Spleen (tissue), 11 donors: ENCODE data around the gene CASR. TPM values are rescaled to one million over a fixed set of nuclear protein-coding genes. Genes with fewer than 3 reads are reported as not detected.

Source experiments
- DNase-seq: peaks from one replicate; pipeline ENCODE4 v3.0.0-alpha.2; 2020
- H3K27ac ChIP-seq, 8 donors: fragments of 200-600 bp; sonication (generic) in 7 of 8; 1 replicate in 4 of 8; 2 replicates in 4 of 8; pipeline versions ENCODE4 v1.5.0 to v1.8.0; 2016 to 2021; ENCODE audit warnings: inconsistent platforms in 4 of 8, mild to moderate bottlenecking in 4 of 8, moderate library complexity in 1 of 8
- H3K27me3 ChIP-seq, 7 donors: fragments of 200-600 bp; sonication (generic) in 6 of 7; replicated peaks in 1 of 7; 1 replicate in 4 of 7; 2 replicates in 3 of 7; pipeline versions ENCODE4 v1.5.0 to v1.8.0; 2016 to 2021; ENCODE audit warnings: inconsistent platforms in 3 of 7, mild to moderate bottlenecking in 1 of 7
- H3K36me3 ChIP-seq, 6 donors: fragments of 200-600 bp; sonication (generic) in 5 of 6; 1 replicate in 4 of 6; 2 replicates in 2 of 6; pipeline versions ENCODE4 v1.5.0 to v1.8.0; 2016 to 2021; ENCODE audit warnings: inconsistent platforms in 2 of 6
- H3K4me1 ChIP-seq, 6 donors: fragments of 200-600 bp; sonication (generic) in 5 of 6; 1 replicate in 3 of 6; 2 replicates in 3 of 6; pipeline versions ENCODE4 v1.5.0 to v1.8.0; 2016 to 2021; ENCODE audit warnings: inconsistent platforms in 3 of 6
- H3K4me3 ChIP-seq, 8 donors: fragments of 200-600 bp; sonication (generic) in 7 of 8; 1 replicate in 4 of 8; 2 replicates in 4 of 8; pipeline versions ENCODE4 v1.5.0 to v1.8.0; 2016 to 2021; ENCODE audit warnings: inconsistent platforms in 4 of 8, mild to moderate bottlenecking in 4 of 8, moderate library complexity in 2 of 8
- H3K9me3 ChIP-seq, 8 donors: fragments of 200-600 bp; sonication (generic) in 7 of 8; 1 replicate in 4 of 8; 2 replicates in 4 of 8; pipeline versions ENCODE4 v1.5.0 to v1.8.0; 2016 to 2021; ENCODE audit warnings: inconsistent platforms in 4 of 8
- CTCF ChIP-seq, 11 experiments: fragments of 200-600 bp in 7 of 11; fragments of 450-650 bp in 4 of 11; sonication (generic) in 4 of 11; IDR thresholded peaks in 8 of 11; conservative IDR thresholded peaks in 3 of 11; 1 replicate in 7 of 11; 2 replicates in 4 of 11; pipeline versions ENCODE4 v1.4.0 to v1.8.0; 2016 to 2021; ENCODE audit warnings: antibody characterized with exemption in 11 of 11, inconsistent platforms in 4 of 11, mild to moderate bottlenecking in 1 of 11
- POLR2A ChIP-seq, 3 donors: fragments of 450-650 bp; IDR thresholded peaks; one replicate each; pipeline ENCODE4 v1.5.1; 2017; ENCODE audit warnings: antibody characterized with exemption in 3 of 3, mild to moderate bottlenecking in 1 of 3
- POLR2AphosphoS5 ChIP-seq, 3 donors: sonication (generic); formaldehyde crosslinking; IDR thresholded peaks; one replicate each; pipeline ENCODE4 v1.5.1; 2017; ENCODE audit warnings: antibody characterized with exemption in 3 of 3
- WGBS, 5 donors: extraction: QIAGEN DNeasy Blood & Tissue Kit in 3 of 5; methylation state at CpG; one replicate each; pipeline versions ENCODE4 v1.1.5 to v1.1.7; 2013 to 2018; 5-methylcytosine and 5-hydroxymethylcytosine counted together
- intact Hi-C: fragments of 100-400 bp; cut with DNase I; formaldehyde crosslinking; loops from one replicate; pipeline ENCODE4 v1.15.0; 2023; ENCODE audit warnings: low total_unique reads
- polyA plus RNA-seq, 3 donors: library from polyadenylated mRNA; stranded (reverse); fragments of 200-250 nt; gene quantifications; one replicate each; pipeline ENCODE4 v1.2.1, GENCODE V29; 2013
- total RNA-seq, 7 donors: library from RNA; depleted of rRNA in 3 of 7; stranded (reverse); fragments of >200 nt in 3 of 7; fragmentation: NEBNext Ultra II Directional in 4 of 7; extraction: Animal tissue kit (Norgen Biotek cat#: 25700) in 4 of 7; gene quantifications; one replicate each; pipeline versions ENCODE4 v1.1.0 to v1.2.1, GENCODE V29; 2016 to 2021
- donor health status: healthy with polysubstance abuse.
- donor health status: DM: no; HTN: no; CAD: no; lungs with moderate emphysema.
- donor health status: DM: no; HTN: no; CAD: no.
- donor health status: Bipolar disorder and iron deficiency.
- donor health status: healthy.
- donor health status: DM: no; HTN: no; CAD: no.
- donor health status: DM: yes; HTN: yes; CAD: no.

The CASR gene
- total and polyA plus RNA-seq, 10 donors: 0.08 to 4.3 (median 0.23) TPM

GRCh38 chr3:122272879-122273278, 89.4 kb downstream of the CASR start:
- intact Hi-C loops: no loop called here

GRCh38 chr3:122273498-122273897, 90.0 kb downstream of the CASR start:
- Histone ChIP-seq H3K27ac (no peak overlapping the region), H3K4me1 (peaks cover 0 to 32% (median 10%) of the 10 kb centered on the region in 6 donors), H3K27me3 (peaks cover 0 to 7% (median 0%) of the 10 kb centered on the region in 7 donors), H3K36me3 (no peaks in the 10 kb centered on the region), H3K4me3 (no peak overlapping the region), H3K9me3 (no peaks in the 10 kb centered on the region)
- intact Hi-C loops: no loop called here
- no peak for DNase-seq
- no peak for TF ChIP-seq POLR2A (IDR thresholded peaks at IDR 0.05)
- no peak for TF ChIP-seq POLR2AphosphoS5 (IDR thresholded peaks at IDR 0.05)
- TF ChIP-seq CTCF (IDR thresholded peaks at IDR 0.05 in 8 of 11, conservative IDR thresholded peaks at IDR 0.05 in 3 of 11): no peak
- 45 to 60% (median 56%) methylated on average over 2 of the region's 2 CpGs for WGBS, 5 donors

More at GRCh38 chr3:122272879-122273278, 89.4 kb downstream of the CASR start:
- no peak for TF ChIP-seq CTCF (IDR thresholded peaks at IDR 0.05 in 8 of 11, conservative IDR thresholded peaks at IDR 0.05 in 3 of 11)
- Histone ChIP-seq H3K9me3 (no peaks in the 10 kb centered on the region), H3K36me3 (no peaks in the 10 kb centered on the region), H3K27me3 (peaks cover 0 to 7% (median 0%) of the 10 kb centered on the region in 7 donors), H3K4me3 (no peak overlapping the region), H3K4me1 (peaks cover 0 to 32% (median 10%) of the 10 kb centered on the region in 6 donors), H3K27ac (no peak overlapping the region)
- DNase-seq: no peak

- WGBS, 5 donors: 75 to 87% (median 83%) methylated on average over 3 of the region's 3 CpGs
- TF ChIP-seq POLR2A (IDR thresholded peaks at IDR 0.05) (no peak), POLR2AphosphoS5 (IDR thresholded peaks at IDR 0.05) (no peak), CTCF (IDR thresholded peaks at IDR 0.05 in 8 of 11, conservative IDR thresholded peaks at IDR 0.05 in 3 of 11) (no peak)
- H3K36me3 ChIP-seq: no peaks in the 10 kb centered on the region
These were observed 98.4 kb downstream of the CASR start for GRCh38 chr3:122281891-122282290.

GRCh38 chr3:122283796-122284445, 100.5 kb downstream of the CASR start:
- H3K9me3 ChIP-seq: no peaks in the 10 kb centered on the region
- WGBS, 5 donors: 83 to 91% (median 91%) methylated on average over 21 to 22 of the region's 22 CpGs
- TF ChIP-seq CTCF (IDR thresholded peaks at IDR 0.05 in 8 of 11, conservative IDR thresholded peaks at IDR 0.05 in 3 of 11) (no peak), POLR2A (IDR thresholded peaks at IDR 0.05) (no peak), POLR2AphosphoS5 (IDR thresholded peaks at IDR 0.05) (no peak)
- H3K27me3 ChIP-seq: no peaks in the 10 kb centered on the region
- H3K27ac ChIP-seq: no peak overlapping the region
- intact Hi-C loops: no loop called here
- no peak overlapping the region for H3K4me3 ChIP-seq
- H3K36me3 ChIP-seq: no peaks in the 10 kb centered on the region
- no peaks in the 10 kb centered on the region for H3K4me1 ChIP-seq
- DNase-seq: no peak

More at GRCh38 chr3:122281891-122282290, 98.4 kb downstream of the CASR start:
- intact Hi-C loops: no loop called here
- DNase-seq: no peak
- Histone ChIP-seq H3K27ac (no peak overlapping the region), H3K9me3 (no peaks in the 10 kb centered on the region), H3K4me3 (no peak overlapping the region), H3K4me1 (no peaks in the 10 kb centered on the region), H3K27me3 (peaks cover 0 to 4% (median 0%) of the 10 kb centered on the region in 7 donors)
